ENCODE measurements around the gene XK. TPM values are rescaled to one million over a fixed set of nuclear protein-coding genes. Genes with fewer than 3 reads are reported as not detected.

XK gene
- total and polyA plus RNA-seq, 2 experiments from 2014 or later, result 0.29 to 1.5 TPM

GRCh38 chrX:37716602-37717001 is 31.0 kb downstream of the XK start:
- Mint-ChIP-seq H3K4me1 (no peaks in the 10 kb centered on the region), H3K9me3 (peaks cover 4% of the 10 kb centered on the region; the same call in 1 of the 3 replicates), H3K27ac (no peak overlapping the region)

More at GRCh38 chrX:37716602-37717001, 31.0 kb downstream of the XK start:
- Histone ChIP-seq H3K9me2 (ENCODE audit: insufficient read depth) (no peaks in the 10 kb centered on the region), H3K36me3 (ENCODE audit: insufficient read depth) (no peaks in the 10 kb centered on the region), H3K4me2 (no peak overlapping the region), H3K4me1 (ENCODE audit: insufficient read depth) (no peaks in the 10 kb centered on the region), H3K4me3 (no peak overlapping the region), H3K79me2 (replicated peaks; ENCODE audit: insufficient read depth) (no peaks in the 10 kb centered on the region), H4K20me1 (replicated peaks; ENCODE audit: insufficient read depth) (no peaks in the 10 kb centered on the region), H3F3A (replicated peaks; ENCODE audit: low read depth) (no peaks in the 10 kb centered on the region), H3K27me3 (ENCODE audit: insufficient read depth) (no peaks in the 10 kb centered on the region), H2AFZ (no peak overlapping the region), H3K27ac (ENCODE audit: low read depth) (no peak overlapping the region)
- TF ChIP-seq ZNF462 (CRISPR knock-in tag; IDR thresholded peaks at IDR 0.05), result no peak
- TF ChIP-seq REST (IDR thresholded peaks at IDR 0.05; ENCODE audit: unreplicated experiment), result no peak
- TF ChIP-seq EZH2 (IDR thresholded peaks at IDR 0.05; ENCODE audit: low read depth, unreplicated experiment), result no peak
- TF ChIP-seq ETS1 (IDR thresholded peaks at IDR 0.05), result no peak
- no peak for TF ChIP-seq ZNF114 (CRISPR knock-in tag; IDR thresholded peaks at IDR 0.05)
- TF ChIP-seq POLR2AphosphoS5 (IDR thresholded peaks at IDR 0.05; ENCODE audit: low read depth), result no peak
- TF ChIP-seq JUNB (IDR thresholded peaks at IDR 0.05; ENCODE audit: unreplicated experiment), result no peak
- no peak for TF ChIP-seq ZNF331 (CRISPR knock-in tag; IDR thresholded peaks at IDR 0.05; ENCODE audit: low read depth)
- TF ChIP-seq NANOG (IDR thresholded peaks at IDR 0.05; ENCODE audit: borderline replicate concordance), result no peak
- no peak for TF ChIP-seq EZH2phosphoT487 (IDR thresholded peaks at IDR 0.05; ENCODE audit: unreplicated experiment)
- TF ChIP-seq CREB1 (CRISPR knock-in tag; IDR thresholded peaks at IDR 0.05; ENCODE audit: low read depth), result no peak
- DNase-seq (ENCODE audit: low spot score) (no peak), ATAC-seq (no peak)
- Mint-ChIP-seq H3K36me3 (ENCODE audit: low read depth) (no peaks in the 10 kb centered on the region), H3K4me3 (no peak overlapping the region), H3K27me3 (ENCODE audit: insufficient read depth, low read depth, poor library complexity) (no peaks in the 10 kb centered on the region)

All from GM23338 (cell line).